ENCODE measurements around the gene GHSR.

The GHSR gene

DNA sequence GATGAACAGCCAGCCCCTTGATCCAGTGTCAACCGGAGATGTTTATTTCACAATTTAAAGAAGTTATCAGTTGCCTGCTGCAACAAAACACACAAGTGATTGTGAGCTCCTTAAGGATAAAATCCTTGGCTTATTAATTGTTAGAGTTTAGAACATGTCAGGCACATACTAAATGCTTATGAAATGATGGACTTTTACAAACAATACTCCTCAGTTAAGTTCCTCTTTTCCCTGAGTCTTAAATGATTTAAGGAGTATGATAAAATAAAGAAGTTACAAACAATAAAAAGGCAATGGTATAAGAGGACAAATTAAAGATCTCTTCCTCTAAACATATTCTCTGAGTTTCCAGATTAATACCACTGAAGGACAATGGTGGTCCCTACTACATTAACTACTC, 5.7 kb downstream of the GHSR start:
- in situ Hi-C loops (cut with MboI; ENCODE audit: low sequenced_read_pairs, unreplicated experiment) = no loop called here
- no peak for DNase-seq (ENCODE audit: low spot score)
- TF ChIP-seq, protein P1, sequence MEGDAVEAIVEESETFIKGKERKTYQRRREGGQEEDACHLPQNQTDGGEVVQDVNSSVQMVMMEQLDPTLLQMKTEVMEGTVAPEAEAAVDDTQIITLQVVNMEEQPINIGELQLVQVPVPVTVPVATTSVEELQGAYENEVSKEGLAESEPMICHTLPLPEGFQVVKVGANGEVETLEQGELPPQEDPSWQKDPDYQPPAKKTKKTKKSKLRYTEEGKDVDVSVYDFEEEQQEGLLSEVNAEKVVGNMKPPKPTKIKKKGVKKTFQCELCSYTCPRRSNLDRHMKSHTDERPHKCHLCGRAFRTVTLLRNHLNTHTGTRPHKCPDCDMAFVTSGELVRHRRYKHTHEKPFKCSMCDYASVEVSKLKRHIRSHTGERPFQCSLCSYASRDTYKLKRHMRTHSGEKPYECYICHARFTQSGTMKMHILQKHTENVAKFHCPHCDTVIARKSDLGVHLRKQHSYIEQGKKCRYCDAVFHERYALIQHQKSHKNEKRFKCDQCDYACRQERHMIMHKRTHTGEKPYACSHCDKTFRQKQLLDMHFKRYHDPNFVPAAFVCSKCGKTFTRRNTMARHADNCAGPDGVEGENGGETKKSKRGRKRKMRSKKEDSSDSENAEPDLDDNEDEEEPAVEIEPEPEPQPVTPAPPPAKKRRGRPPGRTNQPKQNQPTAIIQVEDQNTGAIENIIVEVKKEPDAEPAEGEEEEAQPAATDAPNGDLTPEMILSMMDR (IDR thresholded peaks at IDR 0.05; ENCODE audit: borderline replicate concordance, control extremely low read depth, extremely low read depth, insufficient read depth, missing control alignments) = no peak

- in situ Hi-C loops (cut with MboI; ENCODE audit: low sequenced_read_pairs, unreplicated experiment) = no loop called here
- TF ChIP-seq, protein P1 (IDR thresholded peaks at IDR 0.05; ENCODE audit: borderline replicate concordance, control extremely low read depth, extremely low read depth, insufficient read depth, missing control alignments) = no peak
- DNase-seq (ENCODE audit: low spot score) = no peak
Observed at GRCh38 chr3:172441581-172441980, 6.7 kb downstream of the GHSR start.

DNA sequence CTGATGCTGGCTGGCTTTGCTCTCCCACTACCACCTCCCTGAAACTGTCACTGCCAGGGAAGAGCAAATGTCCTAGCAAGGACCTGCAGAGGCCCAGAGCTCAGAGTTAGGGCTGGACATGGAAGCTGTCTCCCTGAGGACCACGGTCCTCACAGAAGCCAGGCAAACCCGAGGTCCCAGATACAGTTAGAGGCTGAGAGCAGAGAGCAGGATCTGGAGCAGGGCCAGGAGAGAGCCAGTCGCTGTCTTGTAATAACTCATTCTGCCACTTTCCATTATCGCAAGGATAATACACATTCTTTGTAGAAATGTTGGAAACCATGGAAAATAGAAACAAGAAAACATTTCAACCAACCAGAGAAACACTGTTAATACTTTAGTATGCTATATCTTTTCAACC, 10.1 kb downstream of the GHSR start:
- TF ChIP-seq, protein P1 (IDR thresholded peaks at IDR 0.05; ENCODE audit: borderline replicate concordance, control extremely low read depth, extremely low read depth, insufficient read depth, missing control alignments) = no peak
- in situ Hi-C loops (cut with MboI; ENCODE audit: low sequenced_read_pairs, unreplicated experiment) = no loop called here
- no peak for DNase-seq (ENCODE audit: low spot score)

DNA sequence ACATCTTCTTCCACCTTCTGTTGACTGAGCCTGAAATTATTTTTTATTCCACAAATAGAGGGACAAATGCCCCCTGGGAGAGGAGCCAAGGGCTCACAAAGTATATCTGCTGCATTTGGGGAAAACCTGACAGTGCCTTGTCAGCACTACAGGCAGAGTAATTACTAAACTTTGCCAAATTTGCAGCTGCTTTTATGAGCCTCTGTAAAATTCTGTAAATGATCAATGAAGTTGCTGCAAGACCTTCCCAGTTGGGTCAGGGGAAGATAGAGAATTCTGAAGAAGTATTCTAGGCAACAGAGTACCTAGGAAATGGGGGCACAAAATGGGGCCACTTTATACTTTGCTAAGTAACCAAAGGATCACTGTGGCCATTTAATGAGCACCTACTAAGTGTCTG, 10.5 kb downstream of the GHSR start:
- in situ Hi-C loops (cut with MboI; ENCODE audit: low sequenced_read_pairs, unreplicated experiment) = no loop called here
- TF ChIP-seq, protein P1 (IDR thresholded peaks at IDR 0.05; ENCODE audit: borderline replicate concordance, control extremely low read depth, extremely low read depth, insufficient read depth, missing control alignments) = no peak
- no peak for DNase-seq (ENCODE audit: low spot score)

DNA sequence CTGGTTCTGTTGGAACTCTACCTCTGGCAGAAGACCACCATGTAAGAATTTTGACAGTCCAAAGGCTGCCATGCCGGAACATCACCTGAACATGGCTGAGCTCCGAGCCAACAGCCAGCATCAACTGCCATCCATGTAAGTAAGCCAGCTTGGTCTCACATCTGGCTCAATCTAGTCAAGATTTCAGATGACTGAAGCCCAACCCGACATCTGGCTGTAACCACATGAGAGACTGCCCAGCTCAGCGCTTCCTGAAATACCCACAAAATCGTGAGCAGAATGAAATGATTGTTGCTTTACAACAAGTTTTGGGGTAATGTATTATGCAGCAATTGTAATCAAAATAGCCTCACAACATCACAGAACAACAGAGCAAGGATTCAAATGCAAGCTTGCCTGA, 32.9 kb downstream of the GHSR start:
- in situ Hi-C loops (cut with MboI; ENCODE audit: low sequenced_read_pairs, unreplicated experiment) = no loop called here

DNA sequence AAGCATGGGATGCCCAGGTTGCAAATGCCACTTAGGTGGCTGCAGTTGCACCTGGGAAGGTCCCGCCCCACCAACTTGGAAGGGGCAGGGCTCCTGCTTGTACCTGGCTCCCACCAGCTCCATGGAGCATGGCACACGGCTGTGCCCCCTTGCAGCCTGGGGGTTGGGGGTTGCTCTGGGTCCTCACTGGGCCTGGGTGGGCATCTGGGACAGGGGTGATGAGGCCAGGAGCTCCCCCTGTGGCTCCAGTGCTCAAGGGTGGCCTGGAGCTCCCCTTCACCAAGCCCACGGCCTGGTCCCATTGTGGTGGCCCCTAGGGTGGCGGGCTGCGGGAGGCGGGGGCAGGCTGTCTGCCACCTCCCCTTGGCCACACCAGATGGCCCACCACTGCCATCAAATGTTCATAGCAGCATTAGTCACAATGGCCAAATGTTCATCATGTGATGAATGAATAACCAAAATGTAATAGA, 36.7 kb downstream of the GHSR start:
- TF ChIP-seq, protein P1 (IDR thresholded peaks at IDR 0.05; ENCODE audit: borderline replicate concordance, control extremely low read depth, extremely low read depth, insufficient read depth, missing control alignments) = no peak
- in situ Hi-C loops (cut with MboI; ENCODE audit: low sequenced_read_pairs, unreplicated experiment) = no loop called here
- no peak for DNase-seq (ENCODE audit: low spot score)

More for the DNA sequence above, 32.9 kb downstream of the GHSR start:
- TF ChIP-seq, protein P1 (IDR thresholded peaks at IDR 0.05; ENCODE audit: borderline replicate concordance, control extremely low read depth, extremely low read depth, insufficient read depth, missing control alignments) = no peak
- DNase-seq (ENCODE audit: low spot score) = no peak
